CD14-positive monocyte (primary cell): ENCODE data around the gene SCML1. TPM values are rescaled to one million over a fixed set of nuclear protein-coding genes. Genes with fewer than 3 reads are reported as not detected.

Experiments
- DNase-seq, 3 donors: peaks; one replicate each; pipeline ENCODE4 v3.0.0-alpha.2; 2011 to 2022
- H2AFZ ChIP-seq: 2 replicates; pipeline ENCODE4 v1.6.0; 2012; ENCODE audit warnings: mild to moderate bottlenecking, low read depth, low read length, inconsistent platforms; ENCODE audit not compliant: insufficient read depth, poor library complexity, severe bottlenecking
- H3K27ac ChIP-seq, 2 donors: 1 replicate in 1 of 2; 2 replicates in 1 of 2; pipeline ENCODE4 v1.5.1; 2012 to 2013; ENCODE audit warnings: low read length in 2 of 2, control low read depth in 1 of 2, inconsistent platforms in 1 of 2, low read depth in 1 of 2, mild to moderate bottlenecking in 1 of 2
- H3K27me3 ChIP-seq, 2 donors: one replicate each; pipeline versions ENCODE4 v1.6.0 to v1.6.1; 2011 to 2013; ENCODE audit warnings: low read length in 2 of 2; ENCODE audit not compliant: control insufficient read depth in 2 of 2, insufficient read depth in 2 of 2
- H3K36me3 ChIP-seq, 2 donors: replicated peaks in 1 of 2; 1 replicate in 1 of 2; 2 replicates in 1 of 2; pipeline versions ENCODE4 v1.5.1 to v1.6.1; 2012 to 2013; ENCODE audit warnings: low read length in 2 of 2, control low read depth in 1 of 2, inconsistent platforms in 1 of 2, mild to moderate bottlenecking in 1 of 2; ENCODE audit not compliant: insufficient read depth in 2 of 2, control insufficient read depth in 1 of 2
- H3K4me1 ChIP-seq, 2 donors: 1 replicate in 1 of 2; 2 replicates in 1 of 2; pipeline versions ENCODE4 v1.5.1 to v1.6.1; 2012 to 2013; ENCODE audit warnings: low read length in 2 of 2, control low read depth in 1 of 2, inconsistent platforms in 1 of 2, mild to moderate bottlenecking in 1 of 2, moderate library complexity in 1 of 2; ENCODE audit not compliant: insufficient read depth in 2 of 2, control insufficient read depth in 1 of 2
- H3K4me2 ChIP-seq: replicated peaks from 2 replicates; pipeline ENCODE3; 2012; ENCODE audit warnings: low read length, moderate library complexity, mild to moderate bottlenecking; ENCODE audit not compliant: poor library complexity, severe bottlenecking; ENCODE audit errors: extremely low read depth
- H3K4me3 ChIP-seq, 3 experiments: fragments of 200-600 bp in 1 of 3; sonication (generic) in 1 of 3; replicated peaks in 1 of 3; 1 replicate in 2 of 3; 2 replicates in 1 of 3; pipeline ENCODE4 v1.5.1; 2011 to 2013; ENCODE audit warnings: low read length in 3 of 3, mild to moderate bottlenecking in 3 of 3, control low read depth in 2 of 3, low read depth in 2 of 3, inconsistent platforms in 1 of 3, moderate library complexity in 1 of 3
- H3K79me2 ChIP-seq: 2 replicates; pipeline ENCODE4 v1.6.0; 2012; ENCODE audit warnings: mild to moderate bottlenecking, control low read depth, inconsistent platforms, low read length, moderate library complexity; ENCODE audit not compliant: insufficient read depth
- H3K9ac ChIP-seq: 2 replicates; pipeline ENCODE4 v1.6.0; 2017; ENCODE audit warnings: low read length, mild to moderate bottlenecking; ENCODE audit not compliant: insufficient read depth, poor library complexity, severe bottlenecking
- H3K9me3 ChIP-seq, 2 donors: replicated peaks in 1 of 2; 1 replicate in 1 of 2; 2 replicates in 1 of 2; pipeline versions ENCODE4 v1.5.1 to v1.6.1; 2012 to 2013; ENCODE audit warnings: low read length in 2 of 2, control low read depth in 1 of 2; ENCODE audit not compliant: control insufficient read depth in 1 of 2, insufficient read depth in 1 of 2
- H4K20me1 ChIP-seq: 2 replicates; pipeline ENCODE4 v1.6.0; 2012; ENCODE audit warnings: mild to moderate bottlenecking, low read length, control low read depth, moderate library complexity; ENCODE audit not compliant: insufficient read depth
- H3K27ac Mint-ChIP-seq, 7 donors: one replicate each; pipeline ENCODE4 v1.8.0; 2020; ENCODE audit warnings: mild to moderate bottlenecking in 7 of 7, mixed read lengths in 7 of 7, moderate library complexity in 6 of 7, inconsistent platforms in 2 of 7
- H3K27me3 Mint-ChIP-seq, 3 donors: one replicate each; pipeline ENCODE4 v1.8.0; 2021 to 2022; ENCODE audit warnings: low read depth in 3 of 3, mild to moderate bottlenecking in 3 of 3, mixed read lengths in 3 of 3, moderate library complexity in 3 of 3, inconsistent platforms in 1 of 3
- H3K36me3 Mint-ChIP-seq, 2 donors: one replicate each; pipeline ENCODE4 v1.8.0; 2020; ENCODE audit warnings: mixed read lengths in 2 of 2, inconsistent platforms in 1 of 2, mild to moderate bottlenecking in 1 of 2
- H3K4me1 Mint-ChIP-seq: one replicate; pipeline ENCODE4 v1.8.0; 2020; ENCODE audit warnings: mild to moderate bottlenecking, mixed read lengths
- H3K4me3 Mint-ChIP-seq, 2 donors: one replicate each; pipeline ENCODE4 v1.8.0; 2020; ENCODE audit warnings: mild to moderate bottlenecking in 2 of 2, mixed read lengths in 2 of 2, moderate library complexity in 1 of 2
- H3K9me3 Mint-ChIP-seq, 7 donors: one replicate each; pipeline ENCODE4 v1.8.0; 2020 to 2022; ENCODE audit warnings: mixed read lengths in 7 of 7, mild to moderate bottlenecking in 6 of 7, moderate library complexity in 6 of 7, inconsistent platforms in 2 of 7
- WGBS: methylation state at CpG from one replicate; pipeline ENCODE4 v1.1.5; 2013; ENCODE audit warnings: missing lambda C conversion rate; ENCODE audit not compliant: insufficient coverage; 5-methylcytosine and 5-hydroxymethylcytosine counted together
- intact Hi-C, 2 donors: fragments of 100-400 bp; cut with micrococcal nuclease; formaldehyde crosslinking; loops; one replicate each; pipeline versions ENCODE4 v1.15.0 to v1.15.1; 2023
- polyA plus RNA-seq, 3 donors: library from polyadenylated mRNA; depleted of rRNA in 1 of 3; unstranded in 2 of 3; stranded (reverse) in 1 of 3; fragments of 300-500 nt in 2 of 3; fragments of >200 nt in 1 of 3; fragmentation: Illumina TruSeq in 2 of 3; gene quantifications; 1 replicate in 2 of 3; 2 replicates in 1 of 3; pipeline ENCODE4 v1.2.3, GENCODE V29; 2012 to 2021
- TF ChIP-seq, protein P1 (sequence below): fragments of 200-600 bp; IDR thresholded peaks from one replicate; pipeline ENCODE4 v1.8.0; 2022; ENCODE audit warnings: antibody characterized with exemption, mild to moderate bottlenecking

SCML1 gene
- polyA plus RNA-seq, 3 donors, result 0.56 to 8.5 (median 1.4) TPM

DNA sequence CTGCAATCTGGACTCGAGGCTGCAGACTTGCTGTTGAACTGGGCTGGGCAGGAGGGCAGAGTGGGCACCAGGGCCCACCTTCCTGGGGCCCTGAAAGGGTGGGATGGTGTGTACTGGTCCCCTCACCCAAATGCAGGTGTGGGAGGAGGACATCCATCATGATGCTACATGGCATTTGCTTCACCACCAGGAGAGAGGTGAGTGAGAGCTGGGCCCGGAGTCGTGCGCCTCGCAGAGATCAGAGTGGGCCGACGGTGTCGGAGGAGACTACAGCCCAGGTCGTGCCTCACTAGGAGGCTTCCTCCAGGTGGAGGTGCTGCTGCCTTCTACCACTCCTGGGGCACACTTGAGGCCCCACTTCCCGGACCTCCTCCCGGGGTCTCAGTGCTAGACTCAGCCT is 50.3 kb downstream of the SCML1 start:
- Histone ChIP-seq H3K27ac (no peak overlapping the region), H3K9ac (no peak overlapping the region), H4K20me1 (no peaks in the 10 kb centered on the region), H3K36me3 (no peaks in the 10 kb centered on the region), H3K79me2 (no peaks in the 10 kb centered on the region), H3K27me3 (no peaks in the 10 kb centered on the region), H3K4me2 (no peak overlapping the region), H3K4me1 (no peaks in the 10 kb centered on the region), H2AFZ (no peak overlapping the region), H3K9me3 (no peaks in the 10 kb centered on the region), H3K4me3 (no peak overlapping the region)
- peaks cover 0 to 2% (median 1%) of the 10 kb centered on the region in 7 donors for H3K9me3 Mint-ChIP-seq
- DNase-seq, result no peak
- H3K36me3 Mint-ChIP-seq, result no peaks in the 10 kb centered on the region
- H3K4me3 Mint-ChIP-seq, result no peak overlapping the region
- H3K4me1 Mint-ChIP-seq, result no peaks in the 10 kb centered on the region
- intact Hi-C loops, result no loop called here
- peaks cover 0 to 8% (median 4%) of the 10 kb centered on the region in 3 donors for H3K27me3 Mint-ChIP-seq
- TF ChIP-seq, protein P1, sequence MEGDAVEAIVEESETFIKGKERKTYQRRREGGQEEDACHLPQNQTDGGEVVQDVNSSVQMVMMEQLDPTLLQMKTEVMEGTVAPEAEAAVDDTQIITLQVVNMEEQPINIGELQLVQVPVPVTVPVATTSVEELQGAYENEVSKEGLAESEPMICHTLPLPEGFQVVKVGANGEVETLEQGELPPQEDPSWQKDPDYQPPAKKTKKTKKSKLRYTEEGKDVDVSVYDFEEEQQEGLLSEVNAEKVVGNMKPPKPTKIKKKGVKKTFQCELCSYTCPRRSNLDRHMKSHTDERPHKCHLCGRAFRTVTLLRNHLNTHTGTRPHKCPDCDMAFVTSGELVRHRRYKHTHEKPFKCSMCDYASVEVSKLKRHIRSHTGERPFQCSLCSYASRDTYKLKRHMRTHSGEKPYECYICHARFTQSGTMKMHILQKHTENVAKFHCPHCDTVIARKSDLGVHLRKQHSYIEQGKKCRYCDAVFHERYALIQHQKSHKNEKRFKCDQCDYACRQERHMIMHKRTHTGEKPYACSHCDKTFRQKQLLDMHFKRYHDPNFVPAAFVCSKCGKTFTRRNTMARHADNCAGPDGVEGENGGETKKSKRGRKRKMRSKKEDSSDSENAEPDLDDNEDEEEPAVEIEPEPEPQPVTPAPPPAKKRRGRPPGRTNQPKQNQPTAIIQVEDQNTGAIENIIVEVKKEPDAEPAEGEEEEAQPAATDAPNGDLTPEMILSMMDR, result no peak
- 95% methylated on average over 9 of the region's 11 CpGs for WGBS
- no peak overlapping the region for H3K27ac Mint-ChIP-seq

DNA sequence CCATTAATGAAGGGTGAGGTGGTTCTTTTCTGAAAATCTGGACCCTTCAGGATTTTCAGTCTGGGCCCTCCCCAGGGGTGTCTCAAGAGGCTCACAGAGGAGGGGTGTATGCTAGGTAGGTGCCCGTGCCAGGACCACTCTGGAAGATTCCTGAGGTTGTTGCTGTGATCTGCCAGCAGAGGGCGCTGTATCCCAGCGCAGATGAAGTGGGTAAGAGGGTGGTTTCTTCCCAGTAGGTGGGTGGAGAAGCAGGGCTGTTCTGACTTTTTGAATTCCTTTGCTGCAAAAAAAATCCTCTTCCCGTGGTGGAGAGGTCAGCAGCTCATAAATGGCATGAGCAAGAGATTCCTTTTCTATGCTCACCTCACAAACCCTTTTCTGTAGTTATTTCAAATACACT is 51.1 kb downstream of the SCML1 start:
- no peak overlapping the region for H2AFZ ChIP-seq
- no CpG with 5 or more reads among the region's 4 CpGs for WGBS
- no peaks in the 10 kb centered on the region for H4K20me1 ChIP-seq
- H3K9me3 ChIP-seq, result no peaks in the 10 kb centered on the region
- H3K79me2 ChIP-seq, result no peaks in the 10 kb centered on the region
- DNase-seq, result peak; percentile 7 to 28 (median 13)
- H3K4me1 ChIP-seq, result no peaks in the 10 kb centered on the region
- no peak overlapping the region for H3K4me3 ChIP-seq
- Mint-ChIP-seq H3K36me3 (no peaks in the 10 kb centered on the region), H3K9me3 (peaks cover 0 to 2% (median 1%) of the 10 kb centered on the region in 7 donors), H3K27ac (no peak overlapping the region), H3K4me3 (no peak overlapping the region), H3K27me3 (peaks cover 2 to 8% (median 5%) of the 10 kb centered on the region in 3 donors), H3K4me1 (no peaks in the 10 kb centered on the region)
- H3K36me3 ChIP-seq, result no peaks in the 10 kb centered on the region
- no peak overlapping the region for H3K27ac ChIP-seq
- TF ChIP-seq, protein P1, result peak; percentile 74
- H3K4me2 ChIP-seq, result no peak overlapping the region
- intact Hi-C loops, result no loop called here
- no peaks in the 10 kb centered on the region for H3K27me3 ChIP-seq
- H3K9ac ChIP-seq, result no peak overlapping the region
